Sigmoid colon (tissue), 7 donors: ENCODE measurements around the gene GPR39. TPM values are rescaled to one million over a fixed set of nuclear protein-coding genes. Genes with fewer than 3 reads are reported as not detected.

Experiments used
- DNase-seq: peaks from one replicate; pipeline ENCODE4 v3.0.0-alpha.2; 2019
- H3K27ac ChIP-seq, 4 donors: fragments of 200-600 bp; sonication (generic); one replicate each; pipeline ENCODE4 v1.5.1; 2016 to 2019; ENCODE audit warnings: mild to moderate bottlenecking in 1 of 4
- H3K27me3 ChIP-seq, 3 donors: fragments of 200-600 bp; sonication (generic); one replicate each; pipeline ENCODE4 v1.5.1; 2019; ENCODE audit warnings: mild to moderate bottlenecking in 1 of 3
- H3K36me3 ChIP-seq, 4 donors: fragments of 200-600 bp; sonication (generic); one replicate each; pipeline ENCODE4 v1.5.1; 2016 to 2019
- H3K4me1 ChIP-seq, 4 donors: fragments of 200-600 bp; sonication (generic); one replicate each; pipeline ENCODE4 v1.5.1; 2017 to 2019
- H3K4me3 ChIP-seq, 4 donors: fragments of 200-600 bp; sonication (generic); one replicate each; pipeline ENCODE4 v1.5.1; 2017 to 2019; ENCODE audit warnings: mild to moderate bottlenecking in 2 of 4, moderate library complexity in 1 of 4
- H3K9me3 ChIP-seq, 4 donors: fragments of 200-600 bp in 3 of 4; sonication (generic) in 3 of 4; one replicate each; pipeline versions ENCODE4 v1.5.1 to v1.6.1; 2013 to 2019
- CTCF ChIP-seq, 4 experiments: fragments of 450-650 bp in 3 of 4; fragments of 200-600 bp in 1 of 4; IDR thresholded peaks; one replicate each; pipeline ENCODE4 v1.5.1; 2016 to 2019; ENCODE audit warnings: antibody characterized with exemption in 4 of 4, mild to moderate bottlenecking in 3 of 4, moderate library complexity in 2 of 4
- EP300 ChIP-seq, 4 donors: sonication (generic); formaldehyde crosslinking; IDR thresholded peaks; one replicate each; pipeline ENCODE4 v1.6.1; 2017; ENCODE audit warnings: antibody characterized with exemption in 4 of 4
- POLR2A ChIP-seq, 2 donors: fragments of 450-650 bp; IDR thresholded peaks; one replicate each; pipeline ENCODE4 v1.6.1; 2016; ENCODE audit warnings: antibody characterized with exemption in 2 of 2, mild to moderate bottlenecking in 2 of 2, moderate library complexity in 2 of 2
- POLR2AphosphoS5 ChIP-seq, 4 donors: sonication (generic); formaldehyde crosslinking; IDR thresholded peaks; one replicate each; pipeline ENCODE4 v1.6.1; 2017; ENCODE audit warnings: antibody characterized with exemption in 4 of 4
- WGBS, 2 donors: extraction: QIAGEN DNeasy Blood & Tissue Kit; methylation state at CpG; one replicate each; pipeline ENCODE4 v1.1.7; 2013; 5-methylcytosine and 5-hydroxymethylcytosine counted together
- intact Hi-C: fragments of 100-400 bp; cut with DNase I; formaldehyde crosslinking; loops from one replicate; pipeline ENCODE4 v1.15.1; 2023
- polyA plus RNA-seq, 3 donors: library from polyadenylated mRNA; stranded (reverse); fragments of 200-250 nt; gene quantifications; one replicate each; pipeline ENCODE4 v1.2.3, GENCODE V29; 2013
- total RNA-seq, 4 donors: library from RNA; depleted of rRNA; stranded (reverse); fragments of >200 nt; gene quantifications; one replicate each; pipeline ENCODE4 v1.1.0, GENCODE V29; 2016
- donor health status: healthy with polysubstance abuse.
- donor health status: Bipolar disorder and iron deficiency.
- donor health status: healthy.

Gene GPR39
- total and polyA plus RNA-seq, 7 donors, result 0.28 to 7.7 (median 1.6) TPM; not detected in 1

- intact Hi-C loops, result no loop called here
- no peak for DNase-seq
- Histone ChIP-seq H3K36me3 (no peaks in the 10 kb centered on the region), H3K27me3 (no peaks in the 10 kb centered on the region), H3K4me1 (no peaks in the 10 kb centered on the region), H3K9me3 (no peaks in the 10 kb centered on the region), H3K27ac (no peak overlapping the region), H3K4me3 (no peak overlapping the region)
- TF ChIP-seq POLR2A (IDR thresholded peaks at IDR 0.05) (no peak), POLR2AphosphoS5 (IDR thresholded peaks at IDR 0.05) (no peak), CTCF (IDR thresholded peaks at IDR 0.05) (no peak), EP300 (IDR thresholded peaks at IDR 0.05) (no peak)
- 81 to 89% methylated on average over 3 of the region's 3 CpGs for WGBS, 2 donors
Observed at GRCh38 chr2:132598536-132598935, 181.9 kb downstream of the GPR39 start.

GRCh38 chr2:132599556-132599955, 183.0 kb downstream of the GPR39 start:
- H3K27ac ChIP-seq, result no peak overlapping the region
- 92 to 94% methylated on average over 4 of the region's 4 CpGs for WGBS, 2 donors
- no peaks in the 10 kb centered on the region for H3K9me3 ChIP-seq
- no peaks in the 10 kb centered on the region for H3K27me3 ChIP-seq
- H3K4me3 ChIP-seq, result no peak overlapping the region
- intact Hi-C loops, result no loop called here
- TF ChIP-seq EP300 (IDR thresholded peaks at IDR 0.05), result no peak
- no peak for TF ChIP-seq CTCF (IDR thresholded peaks at IDR 0.05)
- no peak for TF ChIP-seq POLR2A (IDR thresholded peaks at IDR 0.05)
- no peak for TF ChIP-seq POLR2AphosphoS5 (IDR thresholded peaks at IDR 0.05)
- H3K4me1 ChIP-seq, result no peaks in the 10 kb centered on the region
- no peaks in the 10 kb centered on the region for H3K36me3 ChIP-seq
- DNase-seq, result no peak

DNA sequence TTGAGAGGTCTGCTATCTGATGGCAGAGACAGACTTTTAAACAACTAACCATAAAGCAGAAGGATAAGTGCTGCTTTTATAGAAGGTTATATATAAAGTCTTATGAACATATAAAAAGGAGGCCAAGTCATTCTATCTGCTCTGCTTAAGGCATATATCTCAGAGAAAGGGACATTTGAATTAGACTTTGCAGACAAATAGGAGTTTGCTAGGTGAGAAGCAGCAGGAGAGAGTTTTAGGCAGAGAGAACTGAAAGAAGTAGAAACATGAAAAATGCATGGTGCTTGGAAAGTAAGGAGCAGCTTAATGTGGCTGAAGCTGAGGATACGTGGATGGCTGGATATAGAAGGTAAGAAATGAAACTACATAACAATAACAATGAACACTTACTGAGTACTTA, 188.0 kb downstream of the GPR39 start:
- intact Hi-C loops, result no loop called here
- no peak for TF ChIP-seq POLR2A (IDR thresholded peaks at IDR 0.05)
- TF ChIP-seq EP300 (IDR thresholded peaks at IDR 0.05), result no peak
- TF ChIP-seq CTCF (IDR thresholded peaks at IDR 0.05), result no peak
- TF ChIP-seq POLR2AphosphoS5 (IDR thresholded peaks at IDR 0.05), result no peak

DNA sequence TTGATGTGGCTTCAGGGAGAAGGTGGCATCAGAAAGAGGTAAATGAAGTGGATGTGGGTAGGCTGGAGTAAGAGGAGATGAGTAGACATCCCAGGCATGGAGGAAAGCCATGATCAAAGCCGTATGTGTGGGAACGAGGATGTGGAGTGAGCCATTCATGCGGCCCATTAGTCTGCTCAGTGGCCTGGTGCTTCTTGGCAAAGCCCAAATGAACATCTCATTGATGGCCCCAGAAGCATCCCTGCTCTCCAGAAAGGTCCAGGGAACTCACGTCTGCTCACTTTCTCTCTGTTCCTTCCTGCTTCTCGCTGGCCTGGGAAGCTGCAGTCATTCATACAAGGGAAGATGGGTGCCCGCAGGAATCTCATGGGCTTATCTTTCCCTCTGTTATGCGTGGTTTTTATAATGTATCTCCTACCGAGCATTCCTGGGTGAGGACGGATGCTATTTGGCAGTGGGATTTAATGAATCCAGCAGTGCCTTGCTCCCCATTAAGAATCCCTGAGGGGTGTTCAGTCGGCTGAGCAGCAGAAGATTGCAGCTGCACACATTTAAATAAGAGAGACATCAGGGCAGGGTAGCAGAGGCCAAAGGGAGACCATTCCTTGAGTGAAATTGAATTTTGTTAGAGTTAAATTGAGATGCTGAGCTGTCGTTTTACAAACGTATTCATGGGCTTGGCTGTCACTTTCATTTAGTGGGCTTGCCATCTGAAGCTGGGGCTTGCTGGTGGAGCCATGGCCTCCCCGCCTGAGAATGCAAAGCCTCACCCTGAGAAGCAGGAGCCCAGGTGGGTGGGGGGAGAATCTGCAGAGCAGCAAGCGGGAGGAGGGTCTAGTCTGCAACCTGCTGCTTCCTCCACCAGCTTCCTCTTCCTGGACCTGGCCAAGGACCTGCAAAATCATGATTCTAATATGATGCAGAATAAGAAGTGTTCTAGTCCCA, 188.9 kb downstream of the GPR39 start:
- DNase-seq, result no peak
- intact Hi-C loops, result no loop called here
- no peak overlapping the region for H3K4me3 ChIP-seq
- no peaks in the 10 kb centered on the region for H3K36me3 ChIP-seq
- no peaks in the 10 kb centered on the region for H3K4me1 ChIP-seq
- no peak overlapping the region for H3K27ac ChIP-seq
- WGBS, 2 donors, result 82 to 93% methylated on average over 14 of the region's 14 CpGs
- no peaks in the 10 kb centered on the region for H3K27me3 ChIP-seq
- no peaks in the 10 kb centered on the region for H3K9me3 ChIP-seq
- TF ChIP-seq EP300 (IDR thresholded peaks at IDR 0.05), result no peak

More for the DNA sequence above, 188.0 kb downstream of the GPR39 start:
- 88 to 98% methylated on average over 1 of the region's 1 CpG for WGBS, 2 donors
- no peaks in the 10 kb centered on the region for H3K27me3 ChIP-seq
- no peaks in the 10 kb centered on the region for H3K9me3 ChIP-seq
- no peaks in the 10 kb centered on the region for H3K36me3 ChIP-seq
- H3K27ac ChIP-seq, result no peak overlapping the region
- no peaks in the 10 kb centered on the region for H3K4me1 ChIP-seq
- DNase-seq, result no peak
- no peak overlapping the region for H3K4me3 ChIP-seq

DNA sequence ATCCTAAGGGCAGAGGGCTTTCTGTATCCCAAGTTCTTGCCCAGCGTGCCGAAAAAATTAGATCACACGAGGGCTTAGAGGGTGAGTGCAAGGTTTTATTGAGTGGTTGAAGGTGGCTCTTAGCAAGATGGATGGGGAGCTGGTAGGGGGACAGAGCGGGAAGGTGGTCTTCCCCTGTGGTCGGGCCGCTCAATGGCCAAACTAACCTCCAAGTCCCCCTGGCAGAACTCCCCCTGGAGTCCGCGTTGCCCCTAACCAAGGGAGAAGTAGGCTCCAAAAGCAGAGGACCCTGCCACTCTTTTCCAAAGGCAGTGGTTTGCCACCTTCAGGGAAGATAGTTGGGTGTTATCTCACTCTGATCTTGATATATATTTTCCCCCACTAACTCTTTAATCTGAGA, 190.0 kb downstream of the GPR39 start:
- DNase-seq, result no peak
- TF ChIP-seq POLR2AphosphoS5 (IDR thresholded peaks at IDR 0.05) (no peak), POLR2A (IDR thresholded peaks at IDR 0.05) (no peak), EP300 (IDR thresholded peaks at IDR 0.05) (no peak)
- H3K36me3 ChIP-seq, result no peaks in the 10 kb centered on the region
- no peak overlapping the region for H3K4me3 ChIP-seq
- H3K27me3 ChIP-seq, result no peaks in the 10 kb centered on the region
- no peak overlapping the region for H3K27ac ChIP-seq
- no peaks in the 10 kb centered on the region for H3K9me3 ChIP-seq
- no peaks in the 10 kb centered on the region for H3K4me1 ChIP-seq
- WGBS, 2 donors, result 94 to 95% methylated on average over 8 of the region's 8 CpGs
- intact Hi-C loops, result no loop called here
